Measurements from ENCODE around the gene KIF21B. TPM values are rescaled to one million over a fixed set of nuclear protein-coding genes. Genes with fewer than 3 reads are reported as not detected.

The KIF21B gene
- total RNA-seq, 4 donors from 2014 or later = 1.2 to 1.9 (median 1.6) TPM

DNA sequence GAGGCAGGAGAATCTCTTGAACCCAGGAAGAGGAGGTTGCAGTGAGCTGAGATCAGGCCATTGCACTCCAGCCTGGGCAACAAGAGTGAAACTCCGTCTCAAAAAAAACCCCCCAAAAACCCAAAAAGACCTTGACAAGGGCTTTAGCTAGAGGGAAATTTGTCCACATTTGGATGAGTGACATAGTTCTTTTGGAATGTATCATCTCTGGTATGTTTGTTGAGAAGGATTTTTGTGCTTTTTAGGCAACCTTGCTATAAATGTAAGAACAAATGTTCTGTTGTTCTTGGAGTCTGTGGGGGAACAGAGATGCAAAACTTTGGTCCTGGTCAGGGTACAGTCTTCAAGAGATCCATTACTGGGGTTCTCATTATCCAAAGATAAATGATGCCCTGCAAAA lies 99.9 kb downstream of the KIF21B start:
- ATAC-seq = no peak
- H3K4me3 ChIP-seq = no peak overlapping the region
- H3K36me3 ChIP-seq = no peaks in the 10 kb centered on the region
- H3K27ac ChIP-seq = no peak overlapping the region
- no peaks in the 10 kb centered on the region for H3K4me1 ChIP-seq
- no peaks in the 10 kb centered on the region for H3K9me3 ChIP-seq
- H3K27me3 ChIP-seq = peaks cover 4% of the 10 kb centered on the region
- WGBS, 2 donors (ENCODE audit: low coverage in 1 of 2) = 56 to 60% methylated on average over 1 of the region's 1 CpG
- TF ChIP-seq POLR2A (IDR thresholded peaks at IDR 0.05) = no peak
- TF ChIP-seq, protein P1, sequence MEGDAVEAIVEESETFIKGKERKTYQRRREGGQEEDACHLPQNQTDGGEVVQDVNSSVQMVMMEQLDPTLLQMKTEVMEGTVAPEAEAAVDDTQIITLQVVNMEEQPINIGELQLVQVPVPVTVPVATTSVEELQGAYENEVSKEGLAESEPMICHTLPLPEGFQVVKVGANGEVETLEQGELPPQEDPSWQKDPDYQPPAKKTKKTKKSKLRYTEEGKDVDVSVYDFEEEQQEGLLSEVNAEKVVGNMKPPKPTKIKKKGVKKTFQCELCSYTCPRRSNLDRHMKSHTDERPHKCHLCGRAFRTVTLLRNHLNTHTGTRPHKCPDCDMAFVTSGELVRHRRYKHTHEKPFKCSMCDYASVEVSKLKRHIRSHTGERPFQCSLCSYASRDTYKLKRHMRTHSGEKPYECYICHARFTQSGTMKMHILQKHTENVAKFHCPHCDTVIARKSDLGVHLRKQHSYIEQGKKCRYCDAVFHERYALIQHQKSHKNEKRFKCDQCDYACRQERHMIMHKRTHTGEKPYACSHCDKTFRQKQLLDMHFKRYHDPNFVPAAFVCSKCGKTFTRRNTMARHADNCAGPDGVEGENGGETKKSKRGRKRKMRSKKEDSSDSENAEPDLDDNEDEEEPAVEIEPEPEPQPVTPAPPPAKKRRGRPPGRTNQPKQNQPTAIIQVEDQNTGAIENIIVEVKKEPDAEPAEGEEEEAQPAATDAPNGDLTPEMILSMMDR (IDR thresholded peaks at IDR 0.05) = no peak
- no peak for TF ChIP-seq EP300 (IDR thresholded peaks at IDR 0.05)
- no peak for TF ChIP-seq POLR2AphosphoS5 (IDR thresholded peaks at IDR 0.05)

DNA sequence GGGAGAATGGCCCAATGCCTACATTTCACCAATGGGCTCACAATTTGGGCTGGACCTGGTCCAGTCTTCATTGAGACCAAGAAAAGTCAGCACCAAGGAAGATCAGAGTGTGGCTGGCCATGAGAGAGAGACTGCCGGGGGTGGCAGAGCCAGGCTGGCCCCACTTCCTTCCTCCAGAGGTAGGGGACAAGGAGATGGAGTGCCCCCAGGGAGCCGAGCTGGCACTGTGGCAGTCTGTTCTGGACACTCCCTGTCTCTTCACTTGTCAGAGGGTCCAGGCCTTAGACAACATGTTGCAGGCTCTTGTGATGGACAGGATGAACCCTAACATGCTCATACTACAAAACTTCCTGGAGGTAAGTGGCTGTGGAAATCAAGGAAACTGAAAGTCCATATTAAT lies 101.1 kb downstream of the KIF21B start:
- Histone ChIP-seq H3K9me3 (no peaks in the 10 kb centered on the region), H3K27me3 (peaks cover 4% of the 10 kb centered on the region), H3K36me3 (no peaks in the 10 kb centered on the region), H3K27ac (no peak overlapping the region), H3K4me1 (no peaks in the 10 kb centered on the region), H3K4me3 (no peak overlapping the region)
- 60 to 67% methylated on average over 1 of the region's 2 CpGs for WGBS, 2 donors (ENCODE audit: low coverage in 1 of 2)
- TF ChIP-seq POLR2AphosphoS5 (IDR thresholded peaks at IDR 0.05) (no peak), EP300 (IDR thresholded peaks at IDR 0.05) (no peak), POLR2A (IDR thresholded peaks at IDR 0.05) (no peak)
- TF ChIP-seq, protein P1 (IDR thresholded peaks at IDR 0.05) = no peak
- ATAC-seq = no peak

DNA sequence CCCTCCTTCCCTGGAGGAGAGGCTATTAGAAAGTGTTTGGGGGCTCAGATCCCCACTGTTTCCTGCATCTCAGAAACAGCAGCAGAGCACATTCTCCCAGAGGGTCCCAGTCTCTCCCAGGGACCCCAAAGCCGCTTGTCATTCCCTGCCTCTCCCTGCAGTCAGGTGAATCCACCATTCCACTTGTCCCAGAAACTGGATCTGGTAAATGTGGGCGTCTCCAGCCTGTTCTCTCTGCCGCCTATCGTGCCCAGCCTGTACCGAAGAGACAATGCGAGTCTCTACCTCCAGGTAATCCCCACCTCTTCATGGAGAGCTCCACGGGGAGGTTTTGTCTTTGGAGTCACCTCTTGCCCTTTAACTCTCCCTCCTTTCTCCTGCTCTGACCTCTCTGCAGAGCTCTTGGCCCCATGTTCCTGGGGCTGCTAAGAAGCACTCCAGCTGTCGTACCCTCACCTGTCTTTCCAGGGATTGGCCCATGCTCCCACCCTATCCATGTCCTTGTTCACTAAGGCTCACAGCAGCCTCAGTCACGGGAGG lies 101.9 kb downstream of the KIF21B start:
- ATAC-seq = no peak
- TF ChIP-seq, protein P1 (IDR thresholded peaks at IDR 0.05) = no peak
- TF ChIP-seq POLR2AphosphoS5 (IDR thresholded peaks at IDR 0.05) (no peak), EP300 (IDR thresholded peaks at IDR 0.05) (no peak), POLR2A (IDR thresholded peaks at IDR 0.05) (no peak)
- Histone ChIP-seq H3K4me1 (no peaks in the 10 kb centered on the region), H3K4me3 (no peak overlapping the region), H3K27ac (no peak overlapping the region), H3K36me3 (no peaks in the 10 kb centered on the region), H3K9me3 (no peaks in the 10 kb centered on the region), H3K27me3 (peaks cover 4% of the 10 kb centered on the region)
- WGBS, 2 donors (ENCODE audit: low coverage in 1 of 2) = 84 to 89% methylated on average over 6 to 9 of the region's 9 CpGs

Small RNAs within 50 kb of the gene (small RNA-seq; reads per million reads assigned to genes)
- 0 reads per million in 4 donors for gene RNU6-704P

Other genes starting within 250 kb of the KIF21B start
- gene GPR25, start 150.7 kb downstream of the KIF21B start, total RNA-seq = not detected
- gene INAVA, start 128.8 kb downstream of the KIF21B start, total RNA-seq = 1 to 10 TPM in 1 of 4 donors, under 1 TPM in 1, not detected in 2; 0.47 to 2.9 TPM
- not detected for gene CACNA1S, start 88.7 kb upstream of the KIF21B start, total RNA-seq
- not detected for gene ASCL5, start 103.5 kb upstream of the KIF21B start, total RNA-seq
- 10 to 100 TPM; 51.7 to 61.5 (median 56.7) TPM for gene TMEM9, start 130.8 kb upstream of the KIF21B start, total RNA-seq
- gene IGFN1, start 167.1 kb upstream of the KIF21B start, total RNA-seq = not detected